ENCODE results near the gene RNF126.
"Not testable (repeated sequence)": the region's sequence is repeated elsewhere in the genome, so short reads cannot be mapped to it uniquely, and the experiment has no call there.

Gene RNF126

DNA sequence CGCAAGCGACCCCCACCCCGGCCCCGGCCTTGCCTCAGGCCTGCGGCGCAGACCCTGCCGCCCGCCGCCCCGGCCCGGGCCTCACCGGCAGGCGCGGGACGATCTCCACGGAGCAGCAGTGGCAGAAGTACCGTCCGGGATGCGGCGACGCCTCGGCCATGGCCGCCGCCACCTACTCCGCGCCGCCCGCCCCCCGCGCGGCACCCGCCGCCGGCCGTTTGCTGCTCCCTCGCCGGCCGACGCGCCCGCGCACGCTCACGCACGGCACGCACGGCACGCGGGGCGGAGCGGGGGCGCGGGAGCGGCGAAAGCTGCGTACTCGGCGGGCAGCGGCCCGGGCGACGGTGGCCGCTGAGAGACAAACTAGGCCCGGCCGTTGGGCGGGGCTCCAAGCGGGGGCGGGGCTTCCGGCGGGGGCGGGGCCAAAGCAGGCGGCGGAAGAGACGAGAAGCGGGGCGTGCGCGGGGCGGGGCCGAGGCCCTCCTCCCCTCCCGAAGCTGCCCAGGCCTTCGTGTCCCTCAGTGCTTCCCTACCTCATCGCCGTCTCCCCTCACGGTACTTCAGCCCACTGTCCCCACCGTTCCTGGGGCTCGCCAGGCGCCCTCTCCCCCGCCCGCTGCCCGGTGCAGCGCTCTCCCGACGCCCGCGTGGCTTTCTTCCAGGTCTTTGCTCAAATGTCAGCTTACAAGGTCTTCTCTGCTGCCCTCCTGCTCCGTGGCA lies at the start of gene RNF126:
TSS of gene RNF126 (minus strand) at position 253 of the 720 bp plus-strand sequence. CDS start at position 160, 93 bp downstream.
- DNase-seq, result peak; percentile 91

DNA sequence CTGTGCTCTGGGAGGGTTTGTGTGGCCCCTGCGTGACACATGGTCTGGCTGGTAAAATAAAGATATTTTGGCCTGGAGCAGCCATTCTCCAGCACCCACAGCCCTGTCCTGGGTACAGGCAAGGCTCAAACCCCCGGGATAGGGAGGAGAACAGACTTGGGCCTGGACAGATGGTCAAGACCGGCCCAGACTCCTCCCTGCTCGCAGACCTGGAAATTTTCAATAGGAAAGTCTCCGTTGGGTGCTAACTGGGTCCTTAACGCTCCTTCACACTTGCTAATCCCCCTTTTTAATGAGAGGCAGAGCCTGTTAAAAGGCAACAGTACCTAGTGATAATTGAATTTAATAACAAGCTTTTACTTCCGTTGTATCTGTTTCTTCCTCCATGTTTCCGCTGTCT lies 48.2 kb upstream of the RNF126 start:
- no peak for DNase-seq

DNA sequence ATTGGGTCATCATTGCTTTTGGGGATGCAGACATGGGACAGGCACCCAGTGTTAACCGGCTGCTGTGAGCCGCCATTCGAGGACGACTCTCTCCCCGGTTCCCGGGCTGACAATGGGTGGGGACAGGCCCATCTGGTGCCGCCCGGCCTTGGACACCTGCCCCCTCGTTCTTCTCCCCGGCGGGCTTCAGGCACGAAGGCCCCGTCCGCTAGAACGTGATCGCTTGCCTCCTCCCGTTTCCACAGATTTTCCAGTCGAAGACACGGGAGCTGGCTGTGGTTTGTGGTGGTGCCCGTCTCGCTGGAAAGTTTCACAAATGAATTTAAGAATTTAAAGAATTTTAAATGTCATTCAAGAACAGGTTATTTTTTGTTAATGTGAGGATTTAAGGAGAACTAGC lies 47.8 kb upstream of the RNF126 start:
- DNase-seq, result no peak

DNA sequence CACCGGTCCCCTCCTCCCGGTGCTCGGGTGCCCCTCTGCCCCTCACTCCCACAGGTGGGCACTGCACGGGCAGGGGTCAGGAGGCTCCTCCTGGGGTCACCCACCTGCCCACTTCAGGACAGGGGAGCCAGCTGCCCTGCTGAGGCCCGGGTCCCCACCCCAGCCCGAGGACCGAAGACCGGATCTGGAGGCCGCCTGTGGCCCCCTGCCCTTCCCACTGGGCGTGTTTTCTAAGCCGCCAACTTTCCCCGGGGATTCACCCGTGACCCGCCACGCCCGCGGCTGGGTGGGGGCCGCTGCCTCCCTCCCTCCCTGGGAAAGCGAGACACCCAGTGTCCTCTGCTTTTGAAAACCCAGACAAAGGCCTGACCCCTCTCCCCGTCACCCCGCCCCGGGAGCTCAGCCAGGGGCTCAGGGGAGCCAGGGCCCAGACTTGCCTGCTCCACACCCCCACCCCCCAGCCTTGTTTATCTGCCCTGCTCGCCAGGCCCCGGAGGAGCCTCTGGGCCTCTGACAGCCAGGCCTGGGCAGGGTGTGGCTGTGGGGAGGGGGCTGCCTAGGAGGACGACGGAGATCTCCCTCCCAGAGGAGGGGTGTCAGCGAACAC lies 47.1 kb upstream of the RNF126 start:
- no peak for DNase-seq

DNA sequence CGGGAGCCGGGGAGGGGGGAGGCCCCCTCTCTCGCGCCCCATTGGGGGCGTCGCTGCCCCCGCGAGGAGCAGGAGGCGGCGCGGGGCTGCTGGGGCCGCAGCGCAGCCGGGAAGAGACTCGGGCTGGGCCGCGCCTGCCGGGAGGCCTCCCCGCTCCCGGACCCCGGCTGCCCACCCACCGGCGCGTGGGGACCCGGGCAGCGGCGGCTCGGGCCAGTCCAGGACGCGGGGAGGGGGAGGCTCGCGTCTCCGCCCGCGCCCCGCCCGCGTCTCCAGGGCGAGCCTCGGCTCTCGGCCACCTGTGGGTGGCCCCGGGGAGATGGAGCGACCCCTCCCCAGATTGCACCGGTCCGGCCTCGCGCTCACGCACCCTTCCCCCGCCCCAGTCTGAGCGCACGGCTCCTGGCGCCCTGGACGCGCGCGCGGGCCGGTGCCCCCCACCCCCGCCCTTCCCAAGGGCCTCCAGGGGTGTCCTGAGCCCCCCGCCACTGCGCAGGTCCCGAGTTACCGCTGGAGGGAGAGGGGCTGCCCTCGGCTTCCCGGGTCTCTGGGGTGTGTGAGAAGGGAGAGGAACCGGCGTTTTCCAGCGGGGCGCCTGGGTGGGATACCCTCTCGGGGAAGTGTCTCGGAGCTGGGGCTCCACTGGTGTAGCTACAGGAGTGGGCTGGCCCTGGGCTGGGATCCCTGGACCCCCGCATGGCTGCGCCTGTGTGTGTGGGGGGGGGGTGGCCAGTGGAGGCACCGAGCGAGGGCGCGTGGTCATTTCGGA lies 46.4 kb upstream of the RNF126 start:
- no peak for DNase-seq

DNA sequence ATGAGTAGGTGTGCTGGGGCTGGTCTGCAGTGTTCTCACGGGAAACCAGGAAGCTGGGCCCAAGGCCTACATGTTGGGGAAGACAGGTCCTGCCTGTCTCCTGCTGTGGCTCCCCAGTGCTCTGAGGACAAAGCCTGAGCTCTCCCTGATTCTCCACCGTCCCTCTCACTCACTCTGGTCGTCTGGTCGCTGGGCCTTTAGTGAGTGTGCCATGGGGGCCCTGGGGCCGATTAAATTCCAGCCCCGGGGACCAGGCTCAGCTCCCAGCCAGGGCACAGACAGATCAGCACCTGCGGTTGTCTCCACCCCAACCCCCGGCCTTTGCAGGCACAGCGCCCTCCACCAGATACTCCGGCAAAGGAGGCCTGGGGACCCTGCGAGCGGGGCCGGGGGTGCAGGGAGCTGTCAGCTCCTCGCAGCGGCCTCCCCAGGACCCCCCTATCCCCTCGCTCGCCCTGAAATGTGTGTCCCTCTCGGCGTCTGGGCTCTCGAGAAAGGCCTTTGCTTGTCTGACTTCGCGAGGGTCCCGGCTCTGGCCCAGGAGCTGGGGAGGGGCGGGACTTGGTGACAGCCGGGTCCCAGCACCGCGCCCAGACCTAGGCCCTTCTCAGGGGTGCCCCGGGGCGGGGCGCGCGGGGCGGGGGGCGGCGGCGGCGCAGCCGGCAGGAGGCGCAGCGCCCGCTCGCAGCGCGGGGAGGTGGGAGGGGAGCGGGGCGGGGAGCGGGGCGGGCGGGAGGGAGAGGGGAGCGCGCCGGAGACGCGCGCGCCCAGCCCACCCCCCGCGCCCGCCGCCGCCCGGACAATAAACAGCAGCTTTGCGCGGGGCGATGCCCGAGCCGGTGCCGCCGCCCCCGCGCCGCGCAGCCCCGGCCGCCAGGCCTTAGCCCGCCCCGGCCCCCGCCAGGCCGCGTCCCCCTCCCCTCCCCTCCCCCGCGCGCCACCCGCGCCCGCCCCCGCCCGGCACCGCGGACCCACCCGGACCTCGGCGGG lies 45.4 kb upstream of the RNF126 start, which contains the start of gene PALM:
TSS of gene PALM (plus strand) at position 782 of the 990 bp plus-strand sequence. CDS start 212 bp downstream, outside the sequence.
- peak; percentile 43 for DNase-seq

DNA sequence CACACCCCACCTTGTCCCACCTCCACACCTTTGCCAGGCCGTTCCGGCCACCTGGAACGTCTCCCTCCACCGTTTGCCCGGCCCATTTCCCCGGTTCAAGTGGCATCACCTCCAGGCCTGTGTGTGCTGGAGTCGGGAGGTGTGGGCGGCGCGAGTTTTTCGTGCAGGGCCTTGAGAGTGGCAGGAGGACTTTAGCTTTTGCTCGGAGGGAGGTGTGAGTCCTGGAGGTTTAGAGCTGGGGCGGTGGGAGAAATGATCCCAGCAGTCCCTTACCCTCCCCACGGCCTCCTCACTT lies 41.4 kb upstream of the RNF126 start:
- DNase-seq, result no peak

DNA sequence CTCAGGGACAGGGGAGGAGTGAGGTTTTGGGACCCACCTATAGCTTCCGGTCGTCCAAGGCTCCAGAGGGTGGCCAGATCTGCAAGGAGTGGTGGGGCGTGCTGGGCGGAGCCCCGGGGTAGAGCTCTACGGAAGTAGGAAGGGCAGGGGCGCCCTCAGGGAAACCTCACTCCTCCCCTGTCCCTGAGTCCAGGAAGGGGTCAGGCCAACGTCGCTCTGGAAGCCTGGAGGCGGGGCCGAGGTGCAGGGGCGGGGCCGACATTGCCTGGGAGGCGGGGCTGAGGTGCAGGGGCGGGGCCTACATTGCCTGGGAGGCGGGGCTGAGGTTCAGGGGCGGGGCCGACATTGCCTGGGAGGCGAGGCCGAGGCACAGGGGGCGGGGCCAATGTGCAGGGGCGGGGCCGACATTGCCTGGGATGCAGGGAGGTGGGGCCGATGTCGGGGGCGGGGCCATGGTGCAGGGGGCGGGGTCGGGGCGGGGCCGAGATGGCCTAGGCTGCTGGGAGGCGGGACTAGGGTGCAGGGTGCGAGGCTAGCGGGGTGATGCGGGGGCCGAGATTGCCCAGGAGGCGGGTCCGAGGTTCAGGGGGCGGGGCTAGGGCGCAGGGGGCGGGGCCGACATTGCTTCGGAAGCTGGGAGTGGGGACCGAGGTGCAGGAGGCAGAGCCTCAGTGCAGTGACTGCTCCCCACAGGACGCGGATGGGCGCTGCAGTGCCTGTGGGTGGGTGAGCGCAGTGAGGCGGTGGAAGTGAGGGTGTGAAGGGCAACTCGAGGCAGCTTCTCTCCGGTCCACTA lies 40.8 kb upstream of the RNF126 start:
- peak; percentile 97 for DNase-seq

DNA sequence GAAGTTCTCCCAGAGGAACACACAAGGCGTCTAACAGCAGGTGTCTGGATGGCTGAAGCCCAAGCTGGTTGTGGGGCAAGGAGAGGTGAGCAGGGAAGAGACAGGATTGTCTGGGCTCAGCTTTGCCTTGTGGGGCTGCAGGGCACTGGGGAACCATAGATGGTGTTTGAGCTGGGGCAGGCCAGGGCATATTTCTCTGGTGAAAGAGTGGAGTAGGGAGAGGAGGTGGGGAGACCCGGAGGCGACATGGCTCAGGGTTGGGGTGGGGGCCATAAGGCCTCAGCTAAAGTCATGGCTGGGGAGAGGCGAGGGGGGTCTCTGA lies 40.3 kb upstream of the RNF126 start:
- no peak for DNase-seq

DNA sequence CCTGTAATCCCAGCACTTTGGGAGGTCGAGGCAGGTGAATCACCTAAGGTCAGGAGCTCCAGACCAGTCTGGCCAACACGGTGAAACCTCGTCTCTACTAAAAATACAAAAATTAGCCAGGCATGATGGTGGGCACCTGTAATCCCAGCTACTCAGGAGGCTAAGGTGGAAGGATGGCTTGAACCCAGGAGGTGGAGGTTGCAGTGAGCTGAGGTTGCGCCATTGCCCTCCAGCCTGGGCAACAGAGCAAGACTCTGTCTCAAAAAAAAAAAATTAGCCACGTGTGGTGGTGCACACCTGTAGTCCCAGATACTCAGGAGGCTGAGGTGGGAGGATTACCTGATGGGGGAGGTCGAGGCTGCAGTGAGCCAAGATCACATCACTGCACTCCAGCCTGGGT lies 39.8 kb upstream of the RNF126 start:
- DNase-seq, result not testable (repeated sequence)

DNA sequence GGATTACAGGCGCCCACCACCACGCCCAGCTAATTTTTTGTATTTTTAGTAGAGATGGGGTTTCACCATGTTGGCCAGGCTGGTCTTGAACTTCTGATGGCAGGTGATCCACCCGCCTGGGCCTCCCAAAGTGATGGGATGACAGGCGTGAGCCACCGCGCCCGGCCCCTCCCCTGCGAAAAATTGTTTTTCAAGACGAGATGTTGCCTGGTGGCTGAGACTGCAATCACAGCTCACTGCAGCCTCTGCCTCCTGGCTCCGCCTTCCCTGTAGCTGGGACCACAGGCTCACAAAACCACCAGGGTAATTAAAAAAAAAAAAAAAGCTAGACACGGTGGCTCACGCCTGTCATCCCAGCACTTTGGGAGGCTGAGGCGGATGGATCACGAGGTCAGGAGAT lies 36.9 kb upstream of the RNF126 start:
- DNase-seq, result peak; percentile 73

DNA sequence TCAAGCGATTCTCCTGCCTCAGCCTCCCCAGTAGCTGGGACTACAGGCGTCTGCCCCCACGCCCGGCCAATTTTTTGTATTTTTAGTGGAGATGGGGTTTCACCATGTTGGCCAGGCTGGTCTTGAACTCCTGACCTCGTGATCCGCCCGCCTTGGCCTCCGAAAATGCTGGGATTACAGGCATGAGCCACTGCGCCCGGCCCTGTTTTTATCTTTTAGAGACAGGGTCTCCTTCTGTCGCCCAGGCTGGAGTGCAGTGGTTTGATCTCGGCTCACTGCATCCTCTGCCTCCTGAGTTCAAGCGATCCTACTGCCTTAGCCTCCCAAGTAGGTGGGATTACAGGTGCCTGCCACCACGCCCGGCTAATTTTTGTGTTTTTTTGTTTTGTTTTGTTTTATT lies 35.5 kb upstream of the RNF126 start:
- DNase-seq, result peak; percentile 45

DNA sequence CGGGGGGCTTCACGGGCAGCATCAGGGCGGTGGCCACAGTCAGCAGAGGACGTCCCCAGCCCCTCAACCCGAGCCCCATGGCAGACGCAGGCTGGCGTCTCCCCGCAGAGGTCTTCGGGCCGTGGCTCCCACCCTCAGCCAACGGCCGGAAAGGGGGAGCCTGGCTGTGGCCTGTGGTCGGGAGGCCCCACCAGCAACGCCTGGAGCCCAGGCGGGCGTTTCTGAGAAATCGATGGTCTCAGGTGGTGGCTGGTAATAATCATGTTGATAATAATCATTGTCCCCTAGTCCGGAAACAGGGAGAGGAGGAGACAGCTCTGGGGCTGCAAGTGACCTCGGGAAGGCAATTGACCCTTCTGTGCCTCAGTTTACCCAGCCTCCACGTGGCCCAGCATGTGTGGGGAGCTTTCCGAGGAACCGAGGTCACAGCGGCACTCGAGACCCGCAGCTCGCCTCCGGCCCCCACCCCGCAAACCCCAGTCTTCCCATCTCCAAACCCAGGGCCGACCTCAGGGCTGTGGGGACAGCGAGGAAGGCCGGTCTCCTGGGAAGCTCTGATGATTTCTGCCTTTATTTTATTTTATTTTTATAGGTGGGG lies 32.4 kb upstream of the RNF126 start, which contains the start of gene PRSS57:
TSS of gene PRSS57 (minus strand) at position 101 of the 598 bp plus-strand sequence. CDS start at position 79, 22 bp downstream.
- peak; percentile 86 for DNase-seq

DNA sequence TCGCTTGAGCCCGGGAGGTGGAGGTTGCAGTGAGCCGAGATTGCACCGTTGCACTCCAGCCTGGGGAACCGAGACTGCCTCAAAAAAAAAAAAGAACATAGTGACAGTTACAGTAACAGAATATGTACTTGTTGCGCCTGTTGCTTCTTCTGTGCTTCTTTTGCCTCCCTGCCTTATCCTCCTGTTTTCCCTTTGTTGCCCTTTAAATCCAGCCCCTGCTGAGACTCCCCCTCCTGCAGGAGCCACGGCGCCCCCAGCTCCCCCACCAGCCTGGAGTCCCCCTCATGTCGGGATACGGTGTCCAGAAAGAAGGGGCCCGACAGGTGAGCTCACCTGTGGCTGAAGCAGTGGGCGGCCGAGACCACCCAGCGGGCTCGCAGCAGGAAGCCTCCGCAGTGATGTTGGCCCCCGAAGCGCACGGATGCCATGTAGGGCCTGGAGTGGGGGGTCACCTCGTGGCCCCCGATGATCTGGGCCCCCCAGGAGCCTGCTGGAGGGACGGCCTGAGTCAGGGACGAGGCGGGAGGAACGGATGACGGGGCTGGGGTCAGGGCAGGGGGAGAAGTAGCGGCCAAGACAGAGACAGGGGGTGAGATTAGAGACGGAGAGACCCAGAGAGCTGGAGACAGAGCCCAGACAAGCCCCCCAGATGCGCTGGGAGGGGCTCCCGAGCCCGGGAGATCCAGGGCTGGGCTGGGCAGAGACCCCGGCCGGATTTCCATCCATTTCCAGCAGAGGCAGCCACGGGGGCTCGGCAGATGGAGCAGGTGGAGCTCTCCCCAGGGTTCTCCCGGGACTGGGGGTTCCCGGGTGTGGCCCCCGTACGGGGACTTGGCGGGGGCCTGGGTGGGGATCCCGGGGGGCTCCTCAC lies 31.7 kb upstream of the RNF126 start:
- no peak for DNase-seq

DNA sequence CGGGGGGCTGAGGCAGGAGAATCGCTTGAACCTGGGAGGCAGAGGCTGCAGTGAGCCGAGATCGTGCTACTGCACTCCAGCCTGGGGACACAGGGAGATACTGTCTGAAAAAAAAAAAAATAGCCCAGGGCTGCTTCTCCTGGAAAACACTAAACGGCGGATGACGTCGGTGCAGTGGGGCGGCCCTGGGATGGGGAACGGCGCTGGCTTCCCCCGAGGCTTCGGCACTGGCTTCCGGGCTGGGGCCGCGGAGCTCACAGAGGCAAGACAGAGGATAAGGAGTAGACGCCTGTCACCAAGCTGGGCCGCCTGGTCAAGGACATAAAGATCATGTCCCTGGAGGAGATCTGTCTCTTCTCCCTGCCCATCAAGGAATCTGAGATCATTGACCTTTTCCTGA lies 27.2 kb upstream of the RNF126 start:
- DNase-seq, result no peak

DNA sequence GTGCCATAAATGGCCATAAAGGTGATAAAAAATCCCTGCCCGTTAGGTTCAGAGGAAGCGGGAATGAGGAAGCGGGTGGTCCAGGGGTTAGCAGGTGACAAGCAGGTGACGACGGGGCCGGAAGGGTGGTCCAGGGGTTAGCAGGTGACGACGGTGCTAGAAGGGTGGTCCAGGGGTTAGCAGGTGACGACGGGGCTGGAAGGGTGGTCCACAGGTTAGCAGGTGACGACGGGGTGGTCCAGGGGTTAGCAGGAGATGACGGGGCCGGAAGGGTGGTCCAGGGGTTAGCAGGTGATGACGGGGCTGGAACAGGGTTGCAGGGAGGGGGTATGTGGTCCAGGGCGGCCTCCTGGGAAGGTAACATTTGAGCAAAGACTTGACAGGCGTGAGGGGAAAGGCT lies 26.0 kb upstream of the RNF126 start:
- DNase-seq, result no peak

DNA sequence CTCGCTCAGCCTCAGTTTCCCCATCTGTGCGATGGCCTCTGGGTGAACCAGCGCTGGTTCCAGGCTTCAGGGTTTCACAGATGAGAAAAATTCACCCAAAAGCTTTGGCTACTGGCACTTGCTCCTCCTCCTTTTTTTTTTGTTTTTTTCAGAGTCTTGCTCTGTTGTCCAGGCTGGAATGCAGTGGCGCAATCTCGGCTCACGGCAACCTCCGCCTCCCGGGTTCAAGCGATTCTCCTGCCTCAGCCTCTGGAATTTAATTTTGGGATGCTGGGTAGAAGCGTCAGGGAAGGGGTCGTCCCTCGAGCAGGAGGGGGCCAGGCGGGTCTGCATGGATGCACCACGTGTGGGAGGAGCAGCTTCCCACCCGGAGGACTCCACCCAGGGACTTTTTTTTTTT lies 25.2 kb upstream of the RNF126 start:
- no peak for DNase-seq

DNA sequence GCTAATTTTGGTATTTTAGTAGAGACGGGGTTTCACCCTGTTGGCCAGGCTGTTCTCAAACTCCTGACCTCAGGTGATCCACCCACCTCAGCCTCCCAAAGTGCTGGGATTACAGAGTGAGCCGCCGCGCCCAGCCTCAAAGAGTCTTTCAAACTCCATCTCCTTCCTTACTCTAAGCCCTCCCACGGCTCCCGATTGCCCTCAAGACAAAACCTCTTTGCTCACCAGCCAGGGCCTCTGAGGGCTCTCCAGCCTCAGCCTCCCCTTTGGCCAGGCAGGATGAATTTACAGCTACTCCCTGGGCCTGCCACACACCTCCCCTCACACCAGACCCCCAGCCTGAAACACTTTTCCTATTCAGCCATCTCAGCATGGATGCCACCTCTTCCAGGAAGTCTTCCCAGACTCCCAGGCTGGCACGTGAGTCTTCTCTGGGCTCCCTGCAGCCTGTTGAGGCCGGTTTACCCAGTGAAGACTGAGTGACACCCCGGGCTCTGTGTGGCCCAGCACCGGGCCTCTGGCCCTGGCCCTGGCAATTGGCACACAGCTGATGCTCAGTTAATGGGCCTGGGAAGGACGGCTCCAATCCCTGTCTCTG lies 24.7 kb upstream of the RNF126 start:
- no peak for DNase-seq

DNA sequence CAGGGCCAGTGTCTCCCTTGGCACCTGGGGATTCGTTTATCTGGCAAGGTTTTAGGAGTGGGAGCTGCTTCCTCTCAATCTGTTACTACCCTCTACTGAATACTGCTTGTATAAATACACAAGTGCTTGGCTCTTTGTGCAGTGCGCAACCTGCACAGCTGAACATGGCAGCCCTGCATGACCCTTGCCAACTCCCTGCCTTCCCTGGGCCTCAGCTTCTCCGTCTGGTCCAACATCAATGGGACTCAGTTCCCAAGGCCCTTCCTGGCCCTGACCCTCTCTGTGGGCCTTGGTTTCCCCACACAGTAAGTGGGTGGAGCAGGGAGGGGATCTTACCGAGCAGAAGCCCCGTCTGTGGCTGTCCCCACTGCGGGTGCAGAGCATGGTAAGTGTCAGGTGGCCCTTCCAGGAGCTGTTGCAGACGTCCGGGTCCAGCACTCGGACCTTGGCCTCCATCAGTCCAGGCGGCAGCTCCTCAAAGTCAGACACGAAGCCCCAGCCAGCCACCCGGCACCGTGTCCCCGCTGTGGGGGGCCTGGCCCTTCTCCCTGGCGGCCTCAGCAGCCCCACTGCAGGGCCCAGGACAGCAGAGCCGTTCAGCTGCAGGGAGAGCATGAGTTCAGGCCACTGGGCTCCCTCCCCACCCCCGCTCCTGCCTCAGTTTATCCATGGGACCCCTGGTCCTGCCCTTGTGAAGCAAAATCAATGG lies 23.7 kb upstream of the RNF126 start:
- DNase-seq, result no peak

Measured in hematopoietic multipotent progenitor cell treated with erythropoietin and hydrocortisone succinate and interleukin-3 and kit ligand, for 6 days (in vitro differentiated cells).